ENCODE data around the gene SEMA6A.

The SEMA6A gene

GRCh38 chr5:116466727-116467464 is 107.7 kb downstream of the SEMA6A start:
- DNase-seq (ENCODE audit: low spot score) = no peak

GRCh38 chr5:116465411-116465810 is 109.2 kb downstream of the SEMA6A start:
- no peak for TF ChIP-seq CTCF (IDR thresholded peaks at IDR 0.05; ENCODE audit: extremely low read depth, missing control alignments)
- no peak for DNase-seq (ENCODE audit: low spot score)

More at GRCh38 chr5:116466727-116467464, 107.7 kb downstream of the SEMA6A start:
- TF ChIP-seq CTCF (IDR thresholded peaks at IDR 0.05; ENCODE audit: extremely low read depth, missing control alignments) = no peak

GRCh38 chr5:116464144-116464708 is 110.4 kb downstream of the SEMA6A start:
- TF ChIP-seq CTCF (IDR thresholded peaks at IDR 0.05; ENCODE audit: extremely low read depth, missing control alignments) = no peak
- DNase-seq (ENCODE audit: low spot score) = no peak

GRCh38 chr5:116462500-116462899 is 112.1 kb downstream of the SEMA6A start:
- DNase-seq (ENCODE audit: low spot score) = no peak
- no peak for TF ChIP-seq CTCF (IDR thresholded peaks at IDR 0.05; ENCODE audit: extremely low read depth, missing control alignments)

GRCh38 chr5:116459301-116459700 is 115.3 kb downstream of the SEMA6A start:
- no peak for DNase-seq (ENCODE audit: low spot score)
- TF ChIP-seq CTCF (IDR thresholded peaks at IDR 0.05; ENCODE audit: extremely low read depth, missing control alignments) = no peak

GRCh38 chr5:116457062-116457461 is 117.6 kb downstream of the SEMA6A start:
- no peak for TF ChIP-seq CTCF (IDR thresholded peaks at IDR 0.05; ENCODE audit: extremely low read depth, missing control alignments)
- no peak for DNase-seq (ENCODE audit: low spot score)

GRCh38 chr5:116456036-116456435 is 118.6 kb downstream of the SEMA6A start:
- TF ChIP-seq CTCF (IDR thresholded peaks at IDR 0.05; ENCODE audit: extremely low read depth, missing control alignments) = no peak
- no peak for DNase-seq (ENCODE audit: low spot score)

Measured in GM20000 (cell line).